Retinal pigment epithelial cell (primary cell): ENCODE measurements around the gene EHMT1.

Source experiments
- DNase-seq: peaks from one replicate; pipeline ENCODE4 v3.0.0-alpha.2; 2010; ENCODE audit warnings: low read depth
- H3K4me3 ChIP-seq: 2 replicates; pipeline ENCODE4 v1.5.1; 2011; ENCODE audit warnings: mild to moderate bottlenecking, low read length, control low read depth, moderate library complexity
- TF ChIP-seq, protein P1 (sequence below): conservative IDR thresholded peaks from 2 replicates; pipeline ENCODE4 v1.5.1; 2011; ENCODE audit warnings: low read depth, low read length, control low read depth, inconsistent platforms

Gene EHMT1

DNA sequence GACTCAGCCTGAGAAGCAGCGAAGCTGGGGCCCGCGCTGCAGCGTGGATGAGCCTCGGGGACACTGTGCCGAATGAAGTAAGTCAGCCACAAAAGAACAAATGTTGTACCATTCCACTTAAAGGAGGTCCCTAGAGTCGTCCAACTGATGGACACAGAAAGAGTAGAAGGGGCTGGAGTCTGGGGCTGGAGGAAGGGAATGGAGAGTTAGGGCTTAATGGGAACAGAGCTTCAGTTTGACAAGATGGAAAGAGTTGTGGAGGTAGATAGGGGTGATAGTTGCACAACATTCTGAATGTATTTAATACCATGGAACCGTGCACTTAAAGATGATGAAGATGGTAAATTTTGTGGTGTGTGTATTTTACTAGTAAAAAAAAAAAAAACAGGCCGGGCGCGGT, 119.9 kb downstream of the EHMT1 start:
- no peak overlapping the region for H3K4me3 ChIP-seq
- TF ChIP-seq, protein P1, sequence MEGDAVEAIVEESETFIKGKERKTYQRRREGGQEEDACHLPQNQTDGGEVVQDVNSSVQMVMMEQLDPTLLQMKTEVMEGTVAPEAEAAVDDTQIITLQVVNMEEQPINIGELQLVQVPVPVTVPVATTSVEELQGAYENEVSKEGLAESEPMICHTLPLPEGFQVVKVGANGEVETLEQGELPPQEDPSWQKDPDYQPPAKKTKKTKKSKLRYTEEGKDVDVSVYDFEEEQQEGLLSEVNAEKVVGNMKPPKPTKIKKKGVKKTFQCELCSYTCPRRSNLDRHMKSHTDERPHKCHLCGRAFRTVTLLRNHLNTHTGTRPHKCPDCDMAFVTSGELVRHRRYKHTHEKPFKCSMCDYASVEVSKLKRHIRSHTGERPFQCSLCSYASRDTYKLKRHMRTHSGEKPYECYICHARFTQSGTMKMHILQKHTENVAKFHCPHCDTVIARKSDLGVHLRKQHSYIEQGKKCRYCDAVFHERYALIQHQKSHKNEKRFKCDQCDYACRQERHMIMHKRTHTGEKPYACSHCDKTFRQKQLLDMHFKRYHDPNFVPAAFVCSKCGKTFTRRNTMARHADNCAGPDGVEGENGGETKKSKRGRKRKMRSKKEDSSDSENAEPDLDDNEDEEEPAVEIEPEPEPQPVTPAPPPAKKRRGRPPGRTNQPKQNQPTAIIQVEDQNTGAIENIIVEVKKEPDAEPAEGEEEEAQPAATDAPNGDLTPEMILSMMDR, result no peak
- no peak for DNase-seq

DNA sequence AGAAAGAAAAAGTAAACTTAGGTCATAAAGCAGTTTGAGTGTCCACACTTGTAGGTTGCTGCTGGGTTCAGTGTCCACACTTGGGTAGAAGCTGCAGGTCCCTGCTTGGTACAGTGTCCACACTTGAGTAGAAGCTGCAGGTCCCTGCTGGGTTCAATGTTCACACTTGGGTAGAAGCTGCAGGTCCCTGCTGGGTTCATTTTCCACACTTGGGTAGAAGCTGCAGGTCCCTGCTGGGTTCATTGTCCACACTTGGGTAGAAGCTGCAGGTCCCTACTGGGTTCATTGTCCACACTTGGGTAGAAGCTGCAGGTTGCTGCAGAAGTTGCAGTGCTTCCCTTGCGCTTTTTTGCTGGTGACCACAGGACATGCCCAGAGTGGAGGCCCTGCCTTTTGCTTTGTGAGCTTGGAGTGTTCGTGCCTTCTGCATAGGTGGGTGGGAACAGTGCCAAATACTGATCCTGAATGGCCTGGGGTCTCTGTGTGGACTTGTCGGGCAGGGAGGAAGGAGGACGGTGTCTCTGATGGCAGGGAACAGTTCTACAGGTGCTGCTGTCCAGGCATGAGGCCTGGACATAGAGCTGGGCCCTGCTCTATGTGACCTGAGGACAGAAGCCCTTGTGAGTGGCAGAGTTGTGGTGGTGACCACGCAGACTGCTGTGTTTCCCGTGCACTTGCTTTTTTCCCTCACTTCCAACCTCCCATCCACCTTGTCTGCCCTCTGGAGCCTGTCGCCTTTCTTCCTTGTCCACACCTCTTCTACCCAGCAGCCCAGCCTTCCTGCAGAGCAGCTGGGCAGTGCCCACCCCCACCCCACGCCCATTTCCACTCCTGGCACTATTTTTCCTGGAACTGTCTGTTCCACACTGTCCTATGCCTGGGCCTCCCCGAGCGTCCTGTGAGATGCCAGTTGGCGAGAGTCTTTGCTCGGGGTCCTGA, 120.8 kb downstream of the EHMT1 start:
- H3K4me3 ChIP-seq, result no peak overlapping the region
- TF ChIP-seq, protein P1, result no peak
- DNase-seq, result no peak

DNA sequence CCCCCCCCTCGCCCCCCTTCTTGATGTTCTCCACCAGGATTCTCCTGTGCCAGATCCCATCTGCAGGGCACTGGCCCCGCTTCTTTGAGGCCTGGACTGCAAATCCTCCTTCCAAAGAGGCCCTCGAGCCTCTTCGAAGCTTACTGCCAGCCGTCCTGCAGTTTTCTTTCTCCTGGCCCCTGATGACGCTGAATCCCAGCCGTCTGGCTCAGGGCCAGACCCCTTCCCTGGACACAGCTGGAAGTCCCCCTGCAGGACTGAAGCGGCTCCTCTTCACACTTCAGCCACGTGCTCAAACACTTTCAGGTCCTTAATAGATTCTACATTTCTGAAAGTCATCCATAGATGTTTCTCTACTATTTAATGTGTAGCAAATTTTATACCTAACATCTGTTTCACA, 121.5 kb downstream of the EHMT1 start:
- TF ChIP-seq, protein P1, result peak; percentile 24
- DNase-seq, result no peak
- no peak overlapping the region for H3K4me3 ChIP-seq

DNA sequence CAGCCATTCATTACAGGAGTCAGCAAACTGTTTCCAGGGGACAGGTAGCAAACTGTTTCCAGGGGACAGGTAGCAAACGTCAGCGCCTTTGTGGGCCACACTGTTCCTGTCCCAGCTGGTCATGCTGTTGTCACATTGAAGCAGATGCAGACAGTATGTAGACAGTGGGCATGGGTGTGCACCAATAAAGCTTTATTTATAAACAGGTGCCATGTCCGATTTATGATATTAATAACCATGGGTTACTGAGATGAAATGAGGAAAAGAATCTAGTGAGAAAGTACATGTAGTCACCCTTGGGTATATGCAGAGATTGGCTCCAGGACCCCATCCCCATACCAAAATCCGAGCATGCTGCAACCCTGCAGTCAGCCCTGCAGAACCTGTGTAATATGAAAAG, 122.5 kb downstream of the EHMT1 start:
- H3K4me3 ChIP-seq, result no peak overlapping the region
- no peak for DNase-seq
- TF ChIP-seq, protein P1, result no peak

DNA sequence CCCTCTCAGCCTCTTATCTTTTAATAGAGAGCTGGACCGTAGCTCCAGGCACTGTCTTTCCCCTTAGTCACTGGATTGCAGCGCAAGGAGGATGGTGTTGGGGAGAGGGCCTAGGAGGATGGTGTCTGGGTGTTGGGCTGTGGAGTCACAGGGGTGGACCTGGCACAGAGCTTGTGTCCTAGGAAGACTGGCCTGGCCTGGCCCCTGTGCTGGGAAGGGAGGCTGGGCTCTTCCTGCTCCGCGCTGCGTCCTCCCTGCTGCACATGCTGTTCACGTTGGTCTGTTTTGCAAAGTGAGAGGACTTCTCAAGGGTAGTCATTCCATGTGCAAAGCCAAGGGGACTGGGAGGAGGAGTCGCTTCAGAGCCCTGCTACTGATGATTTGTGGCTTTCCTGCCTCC, 123.9 kb downstream of the EHMT1 start:
- TF ChIP-seq, protein P1, result no peak
- H3K4me3 ChIP-seq, result no peak overlapping the region
- DNase-seq, result no peak

DNA sequence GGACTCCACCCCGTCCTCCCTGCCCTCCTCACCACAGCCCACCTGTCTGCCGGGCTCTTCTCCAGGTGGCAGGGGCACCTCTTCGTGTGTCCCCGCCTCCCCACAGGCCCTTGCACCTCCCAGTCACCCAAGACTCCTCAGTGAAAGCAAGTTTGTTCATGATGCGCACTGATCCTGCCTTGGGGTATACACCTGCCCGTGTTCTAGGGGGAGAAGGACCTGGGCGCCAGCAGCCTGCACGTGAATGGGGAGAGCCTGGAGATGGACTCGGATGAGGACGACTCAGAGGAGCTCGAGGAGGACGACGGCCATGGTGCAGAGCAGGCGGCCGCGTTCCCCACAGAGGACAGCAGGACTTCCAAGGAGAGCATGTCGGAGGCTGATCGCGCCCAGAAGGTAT, 124.9 kb downstream of the EHMT1 start:
- no peak for DNase-seq
- TF ChIP-seq, protein P1, result no peak
- no peak overlapping the region for H3K4me3 ChIP-seq

DNA sequence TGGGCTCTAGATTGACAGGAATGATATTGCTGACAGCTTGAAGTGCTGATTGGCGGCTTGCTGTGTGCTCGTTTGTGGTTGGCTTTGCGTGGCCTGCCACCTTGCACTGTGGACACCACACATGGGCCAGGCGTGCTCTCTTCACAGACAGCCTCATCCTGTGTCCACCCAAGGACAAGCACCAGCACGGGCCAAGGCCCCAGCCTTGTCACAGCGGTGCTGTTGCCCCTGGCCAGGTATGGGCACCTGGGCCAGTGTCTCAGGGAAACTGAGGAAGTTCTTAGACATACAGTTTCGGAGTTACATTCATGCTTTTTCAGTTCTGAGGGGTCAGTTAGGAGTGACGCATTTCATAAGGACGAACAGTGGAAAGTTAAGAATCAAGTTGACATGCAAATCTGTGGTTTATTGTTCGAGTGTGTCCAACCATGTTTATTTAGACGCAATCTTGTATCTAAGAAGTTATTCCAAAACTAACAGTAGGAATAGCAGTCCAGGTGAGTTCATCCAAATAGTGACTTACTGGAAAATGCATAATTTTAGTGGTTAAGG, 125.9 kb downstream of the EHMT1 start:
- DNase-seq, result no peak
- no peak overlapping the region for H3K4me3 ChIP-seq
- TF ChIP-seq, protein P1, result no peak
